ENCODE results near the gene MED14.

MED14 gene

DNA sequence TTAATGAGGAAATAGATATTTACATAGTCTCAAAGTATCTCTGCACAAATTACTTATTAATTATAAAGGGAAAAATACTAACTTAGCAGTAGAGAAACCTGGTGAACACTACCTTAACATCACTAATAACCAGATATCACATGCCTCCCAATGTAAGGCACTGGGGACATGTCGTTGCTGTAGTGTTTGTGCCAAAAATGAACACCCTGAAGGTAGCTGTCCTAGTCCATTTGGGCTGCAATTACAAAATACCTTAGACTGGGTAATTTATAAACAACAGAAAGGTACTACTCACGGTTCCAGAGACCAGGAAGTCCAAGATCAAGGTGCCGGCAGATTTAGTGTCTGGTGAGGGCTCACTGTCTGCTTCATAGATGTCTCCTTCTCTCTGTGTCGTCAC, 122.8 kb downstream of the MED14 start:
- DNase-seq (ENCODE audit: low spot score) = no peak

DNA sequence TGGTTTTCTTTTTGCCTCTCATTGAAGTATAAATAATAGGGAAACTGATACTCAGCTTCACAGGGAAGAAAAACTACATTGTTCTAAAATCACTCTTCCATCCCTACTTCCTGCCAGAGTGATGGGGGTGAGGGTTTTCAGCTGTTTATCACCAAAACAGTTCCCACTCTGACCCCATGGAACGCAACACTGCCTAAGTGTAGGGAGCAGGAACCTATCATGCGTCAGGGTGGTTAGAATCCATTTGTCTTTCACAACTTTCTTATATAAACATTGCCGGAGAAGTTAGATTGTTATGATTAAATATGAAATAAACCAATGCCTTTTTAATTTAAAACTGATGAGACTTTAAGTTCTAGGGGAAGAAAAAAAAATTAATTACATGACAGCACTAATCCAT, 128.0 kb downstream of the MED14 start:
- DNase-seq (ENCODE audit: low spot score) = no peak

DNA sequence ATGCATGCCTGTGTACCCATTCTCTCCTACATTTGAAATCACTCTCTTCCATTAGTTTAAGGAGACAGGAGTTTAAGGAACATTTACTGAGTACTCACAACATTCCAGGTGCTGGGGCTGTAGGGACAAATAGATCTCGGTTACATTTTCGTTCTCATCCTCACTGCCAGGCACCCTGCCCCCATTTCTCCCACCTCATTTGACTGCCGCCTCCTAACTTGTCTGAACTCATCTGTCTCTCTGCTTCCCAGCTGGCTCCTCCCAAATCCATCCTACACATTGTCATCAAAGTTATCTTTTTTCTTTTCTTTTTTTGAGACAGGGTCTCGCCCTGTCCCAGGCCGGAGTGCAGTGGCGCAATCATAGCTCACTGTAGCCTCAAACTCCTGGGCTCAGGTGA, 131.9 kb downstream of the MED14 start:
- DNase-seq (ENCODE audit: low spot score) = peak; percentile 28
